ENCODE data around the gene WDR4.
"Not testable (repeated sequence)": the region's sequence is repeated elsewhere in the genome, so short reads cannot be mapped to it uniquely, and the experiment has no call there.

WDR4 gene

GRCh38 chr21:42809577-42810475 lies 69.5 kb downstream of the WDR4 start:
- no peak for DNase-seq

GRCh38 chr21:42809171-42809570 lies 70.2 kb downstream of the WDR4 start:
- no peak for DNase-seq

GRCh38 chr21:42807938-42808613 lies 71.3 kb downstream of the WDR4 start:
- no peak for DNase-seq

- not testable (repeated sequence) for DNase-seq
Observed at GRCh38 chr21:42807293-42807895, 71.9 kb downstream of the WDR4 start.

GRCh38 chr21:42806509-42807140 lies 72.7 kb downstream of the WDR4 start:
- no peak for DNase-seq

DNA sequence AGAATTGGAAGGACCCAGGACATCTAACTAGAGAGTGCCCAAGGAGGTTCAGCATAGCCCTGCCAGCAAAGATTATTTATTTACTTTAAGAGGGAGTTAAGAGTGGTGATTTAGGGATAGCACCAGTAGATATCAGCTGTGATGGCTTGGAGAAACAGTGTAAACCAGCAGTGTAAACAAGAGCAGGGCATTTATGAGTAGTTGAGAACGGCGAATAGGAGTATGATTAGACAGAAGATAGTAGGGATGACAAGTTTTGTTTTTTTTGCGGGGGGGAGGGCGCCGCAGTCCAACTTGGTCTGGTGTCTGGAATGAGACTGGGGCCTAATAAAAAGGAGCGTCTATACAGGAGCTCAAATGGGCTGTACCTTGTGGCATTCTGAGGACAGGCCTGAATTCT lies 77.7 kb downstream of the WDR4 start:
- DNase-seq = not testable (repeated sequence)

GRCh38 chr21:42799948-42800347 lies 79.4 kb downstream of the WDR4 start:
- no peak for DNase-seq

DNA sequence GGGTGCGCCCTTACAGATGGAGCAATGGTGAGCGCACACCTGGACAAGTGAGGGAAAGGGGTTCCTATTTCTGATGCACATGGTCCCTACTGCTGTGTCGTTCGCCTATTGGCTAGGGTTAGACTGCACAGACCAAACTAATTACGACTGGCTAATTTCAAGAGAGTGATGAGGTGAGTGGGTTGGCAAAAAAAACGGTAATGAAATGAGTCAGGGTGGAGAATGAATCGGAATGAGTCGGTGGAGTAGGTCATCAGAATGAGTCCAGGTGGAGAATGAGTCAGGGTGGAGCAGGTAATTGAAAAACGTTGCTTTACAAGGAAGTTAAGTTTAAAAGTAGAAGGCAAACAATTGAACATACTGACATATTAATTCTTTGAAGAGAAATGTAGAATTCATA lies 79.8 kb downstream of the WDR4 start:
- no peak for DNase-seq
